ENCODE data around the gene ZNF24.

Gene ZNF24

DNA sequence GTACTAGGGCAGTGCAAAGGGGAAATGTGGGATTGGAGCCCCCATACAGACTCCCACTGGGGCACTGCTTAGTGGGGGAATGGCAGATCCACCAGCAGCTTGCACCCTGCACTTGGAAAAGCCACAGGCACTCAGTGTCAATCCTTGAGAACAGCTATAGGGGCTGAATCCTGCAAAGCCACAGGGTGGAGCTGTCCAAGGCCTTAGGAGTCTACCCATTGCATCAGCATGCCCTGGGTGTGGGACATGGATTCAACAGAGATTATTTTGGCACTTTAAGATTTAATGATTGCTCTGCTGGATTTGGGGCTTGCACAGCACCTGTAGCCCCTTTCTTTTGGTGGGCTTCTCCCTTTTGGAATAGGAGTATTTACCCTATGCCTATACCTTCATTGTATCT, 8.6 kb upstream of the ZNF24 start:
- no peak for DNase-seq (ENCODE audit: low spot score)

DNA sequence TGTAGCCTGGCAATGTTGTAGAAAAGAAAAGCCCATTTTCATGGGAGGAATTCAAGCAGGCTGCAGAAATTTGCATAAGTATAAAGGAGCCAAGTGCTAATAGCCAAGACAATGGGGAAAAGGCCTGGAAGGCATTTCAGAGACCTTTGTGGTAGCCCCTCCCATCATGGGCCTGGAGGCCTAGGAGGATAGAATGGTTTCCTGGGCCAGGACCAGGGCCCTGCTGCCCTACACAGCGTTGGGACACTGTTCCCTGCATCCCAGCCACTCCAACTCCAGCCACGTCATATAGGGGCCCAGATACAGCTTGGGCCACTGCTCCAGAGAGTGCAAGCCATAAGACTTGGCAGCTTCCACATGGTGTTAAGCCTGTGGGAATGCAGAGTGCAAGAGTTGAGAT, 8.1 kb upstream of the ZNF24 start:
- no peak for DNase-seq (ENCODE audit: low spot score)

DNA sequence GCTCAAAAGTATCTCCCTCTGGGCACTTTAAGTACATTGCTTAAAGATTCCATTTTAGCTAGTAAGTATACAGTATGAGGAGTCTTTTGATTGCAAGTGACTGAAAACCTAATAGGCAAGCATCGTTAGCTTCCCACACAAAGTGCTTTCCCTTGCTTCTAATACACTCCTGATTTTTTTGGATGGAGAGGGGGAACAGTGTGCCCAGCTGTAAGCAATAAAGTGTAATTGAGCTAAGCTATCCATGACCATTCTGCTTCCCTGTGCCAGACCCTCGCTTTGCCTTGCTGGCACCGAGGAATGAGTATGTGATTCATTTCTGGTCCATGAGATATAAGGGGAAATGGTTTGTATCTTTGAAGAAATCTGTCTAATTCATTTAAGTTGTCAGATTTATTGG, 3.8 kb upstream of the ZNF24 start:
- DNase-seq (ENCODE audit: low spot score) = no peak

DNA sequence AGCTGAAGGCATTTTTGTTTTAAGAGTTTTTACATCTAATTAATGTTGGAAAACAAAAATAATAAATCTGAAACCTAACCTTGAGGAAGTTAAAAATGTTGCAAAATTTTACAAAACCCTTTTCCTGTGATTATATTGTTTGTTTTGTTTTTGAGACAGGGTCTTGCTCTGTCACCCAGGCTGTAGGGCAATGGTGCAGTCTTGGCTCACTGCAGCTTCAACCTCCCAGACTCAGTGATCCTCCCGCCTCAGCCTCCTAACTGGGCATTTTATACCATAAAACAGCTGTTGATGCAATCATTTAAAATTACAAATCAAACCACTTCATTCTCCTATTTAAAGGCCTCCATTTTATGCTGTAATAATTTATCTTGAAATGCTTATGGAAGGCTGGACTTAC, 1.7 kb upstream of the ZNF24 start:
- DNase-seq (ENCODE audit: low spot score) = no peak

DNA sequence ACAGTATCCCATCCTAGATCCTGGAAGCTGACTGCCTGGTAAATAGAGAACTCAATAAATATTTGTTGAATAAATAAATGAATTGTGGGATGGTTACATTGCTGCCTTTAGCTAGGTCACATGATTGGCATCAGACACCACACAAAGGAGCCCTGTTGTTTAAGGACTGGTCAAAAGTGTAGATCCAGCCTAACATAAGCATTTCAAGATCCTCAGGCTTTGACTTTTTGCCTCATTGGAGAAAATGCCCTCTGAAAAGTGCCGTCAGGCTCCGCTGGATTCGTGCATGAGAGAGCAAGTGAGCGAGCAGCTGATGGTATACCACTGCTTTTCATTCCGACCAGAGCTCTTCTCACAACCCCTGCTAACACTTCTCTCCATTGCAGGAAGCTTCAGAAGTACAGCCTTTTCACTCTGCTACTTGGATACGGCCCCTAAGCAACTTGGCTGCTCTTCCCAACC, 1.3 kb upstream of the ZNF24 start:
- DNase-seq (ENCODE audit: low spot score) = no peak

DNA sequence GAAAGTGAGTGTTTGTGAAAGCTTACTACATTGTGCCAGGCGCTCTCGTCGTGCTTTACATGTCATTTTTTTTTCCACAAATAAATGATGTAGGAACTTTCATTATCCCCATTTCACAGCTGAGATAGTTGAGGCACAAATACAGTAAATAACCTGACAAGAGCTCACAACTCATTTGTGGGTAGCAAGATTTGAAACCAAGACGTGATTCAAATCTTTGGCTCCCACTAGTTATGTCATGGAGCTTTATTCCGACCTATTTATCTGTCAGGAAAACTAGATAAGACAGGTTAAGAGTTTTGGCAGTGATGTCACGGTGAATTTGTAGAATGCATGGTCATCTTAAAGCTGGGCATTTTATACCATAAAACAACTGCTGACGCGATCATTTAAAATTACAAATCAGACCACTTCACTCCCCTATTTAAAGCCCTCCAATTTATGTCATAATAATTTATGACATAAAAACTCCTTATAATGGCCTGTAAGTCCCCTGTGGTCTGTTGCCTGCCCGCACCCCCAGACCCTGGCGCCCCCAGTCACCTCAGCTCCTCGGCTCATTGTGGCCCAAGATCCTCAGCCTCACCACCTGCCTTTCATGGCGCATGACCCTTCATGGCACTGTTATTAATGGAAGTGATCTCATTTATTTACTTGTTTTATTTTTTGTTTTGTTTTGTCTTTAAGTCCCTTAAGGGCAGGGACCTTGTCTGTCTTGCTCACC, 678 bp upstream of the ZNF24 start:
- no peak for DNase-seq (ENCODE audit: low spot score)

DNA sequence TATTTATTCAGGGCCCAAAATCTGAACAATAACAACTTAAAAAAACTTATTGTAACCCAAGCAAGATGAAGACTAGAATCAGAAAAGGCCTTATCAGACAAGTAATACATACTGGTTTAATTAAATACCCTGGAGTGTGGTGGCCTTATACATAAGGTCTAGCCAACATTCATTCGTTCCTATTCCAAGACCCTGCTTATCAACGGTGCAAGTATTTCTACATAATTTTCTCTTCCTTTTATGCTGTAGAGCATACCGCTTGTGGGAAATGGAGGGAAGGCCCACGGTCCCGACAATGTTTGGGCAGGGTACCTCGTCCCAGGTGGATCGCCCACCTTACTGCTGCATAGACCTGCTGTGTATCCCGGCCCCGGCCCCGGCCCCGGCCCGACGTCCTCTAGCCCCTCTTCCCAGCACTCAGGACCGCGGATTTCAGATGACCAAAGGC, 708 bp downstream of the ZNF24 start:
- DNase-seq (ENCODE audit: low spot score) = no peak

DNA sequence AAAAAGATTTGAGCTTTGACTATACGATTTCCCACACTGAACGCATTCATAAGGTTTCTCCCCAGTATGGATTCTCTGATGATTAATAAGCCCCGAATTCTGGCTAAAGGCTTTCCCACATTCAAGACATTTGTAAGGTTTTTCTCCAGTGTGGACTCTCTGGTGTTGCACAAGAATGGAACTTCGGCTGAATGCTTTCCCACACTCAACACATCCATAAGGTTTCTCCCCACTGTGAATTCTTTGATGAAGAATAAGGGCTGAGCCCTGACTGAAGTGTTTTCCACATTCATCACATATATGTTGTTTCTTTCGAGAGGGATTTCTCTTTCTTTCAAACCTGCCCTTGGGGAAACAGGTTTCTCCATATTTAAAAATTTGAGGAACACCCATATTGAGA, 6.9 kb downstream of the ZNF24 start:
- DNase-seq (ENCODE audit: low spot score) = no peak

DNA sequence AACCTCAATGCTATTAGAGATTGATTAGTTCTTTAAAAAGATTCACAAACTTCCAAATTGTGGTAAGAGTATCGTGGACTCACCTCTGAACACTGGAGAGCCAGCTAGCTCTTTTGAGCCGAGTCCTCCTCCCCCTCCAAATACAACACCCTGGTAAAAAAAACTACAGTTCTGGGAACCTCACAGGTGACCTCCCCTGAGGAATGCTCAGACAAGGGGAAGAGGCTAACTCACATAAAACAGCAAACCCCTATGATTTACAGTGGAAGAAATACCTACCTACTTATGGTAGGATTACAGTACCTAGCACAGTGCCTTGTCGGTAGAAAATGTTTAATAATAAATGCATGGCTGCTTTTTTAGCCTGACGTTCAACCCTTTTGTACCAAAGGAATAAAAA, 8.4 kb downstream of the ZNF24 start:
- DNase-seq (ENCODE audit: low spot score) = no peak

DNA sequence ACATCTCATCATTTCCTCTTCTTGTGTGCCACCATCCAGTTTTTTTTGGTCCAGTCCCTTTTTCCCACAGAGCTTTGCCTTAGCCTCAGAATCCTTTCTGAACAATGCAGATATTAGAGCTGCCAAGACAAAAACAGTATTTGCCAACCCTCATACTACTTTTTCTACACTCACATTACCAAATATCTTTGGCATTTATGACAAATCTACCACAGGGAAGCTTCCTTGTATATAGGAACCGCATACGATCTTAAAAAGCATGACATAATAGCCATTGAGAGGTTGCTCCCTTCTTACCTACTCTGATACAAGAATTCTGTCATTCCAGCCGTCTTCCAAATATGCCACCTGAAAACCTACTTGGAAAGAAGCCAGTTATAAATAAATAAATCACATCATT, 9.4 kb downstream of the ZNF24 start:
- DNase-seq (ENCODE audit: low spot score) = no peak

DNA sequence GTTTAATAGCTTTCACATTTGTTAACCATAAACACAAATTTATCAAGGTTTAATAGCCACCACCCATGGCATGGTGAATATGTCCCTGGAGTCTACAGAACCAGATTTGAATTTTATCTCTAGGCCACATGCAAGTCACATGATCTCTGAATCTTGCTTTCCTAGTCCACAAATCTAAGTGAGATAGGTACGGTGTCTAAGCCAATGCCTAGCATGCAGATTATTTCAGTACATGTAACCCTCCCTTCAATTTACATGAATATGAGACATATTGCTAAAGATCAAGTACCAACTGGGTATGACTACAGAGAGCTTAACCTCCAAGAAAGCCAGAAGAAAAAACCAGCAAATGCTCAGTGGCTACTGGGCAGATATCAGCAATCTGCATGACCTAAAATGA, 10.0 kb downstream of the ZNF24 start:
- no peak for DNase-seq (ENCODE audit: low spot score)

DNA sequence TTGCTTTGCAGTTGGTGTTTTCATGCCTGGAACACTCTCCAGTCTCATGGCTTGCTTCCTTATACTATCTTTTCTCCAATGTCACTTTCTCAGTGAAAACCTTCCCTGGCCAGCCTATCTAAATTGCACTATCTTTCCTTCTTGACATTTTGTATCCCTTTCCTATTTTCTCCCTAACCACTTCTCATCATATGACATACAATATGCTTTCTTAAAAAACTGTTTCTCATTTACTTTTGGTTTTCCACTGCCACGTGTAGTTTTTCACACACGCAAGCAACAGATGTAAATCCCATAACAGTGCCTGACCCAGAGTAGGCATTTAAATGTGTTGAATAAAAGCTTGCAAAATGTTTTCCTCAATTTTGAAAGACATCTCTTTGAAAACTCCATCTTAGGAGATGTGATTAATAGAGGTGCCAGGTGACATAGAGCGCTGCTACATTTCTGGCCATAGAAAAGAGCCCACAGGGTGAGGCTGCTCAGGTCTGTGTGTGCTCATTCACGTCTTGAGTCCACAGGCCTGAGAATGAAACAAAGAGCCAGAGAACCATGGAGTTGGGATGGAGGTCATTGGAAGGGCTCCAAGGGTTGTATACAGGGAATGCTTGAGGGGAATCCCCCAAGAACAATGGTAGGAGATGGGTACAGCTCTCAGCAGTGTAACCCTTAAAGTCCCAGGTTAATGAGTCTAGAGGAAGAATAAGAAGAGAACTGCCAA, 12.7 kb downstream of the ZNF24 start:
- no peak for DNase-seq (ENCODE audit: low spot score)

DNA sequence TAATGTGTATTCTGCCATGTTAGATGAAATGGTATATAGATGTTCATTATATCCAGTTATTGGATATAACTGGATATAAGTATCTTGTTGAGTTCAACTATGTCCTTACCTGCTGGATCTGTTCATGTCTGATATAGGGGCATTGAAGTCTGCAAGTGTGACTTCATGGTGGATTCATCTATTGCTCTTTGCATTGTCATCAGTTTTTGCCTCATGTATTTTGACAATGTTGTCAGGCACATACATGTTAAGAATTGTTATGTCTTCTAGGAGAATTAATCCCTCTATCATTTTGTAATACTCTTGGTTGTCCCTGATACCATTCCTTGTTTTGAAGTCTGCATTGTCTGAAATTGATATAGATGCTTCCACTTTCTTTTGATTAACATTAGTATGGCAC, 15.4 kb downstream of the ZNF24 start:
- DNase-seq (ENCODE audit: low spot score) = no peak

DNA sequence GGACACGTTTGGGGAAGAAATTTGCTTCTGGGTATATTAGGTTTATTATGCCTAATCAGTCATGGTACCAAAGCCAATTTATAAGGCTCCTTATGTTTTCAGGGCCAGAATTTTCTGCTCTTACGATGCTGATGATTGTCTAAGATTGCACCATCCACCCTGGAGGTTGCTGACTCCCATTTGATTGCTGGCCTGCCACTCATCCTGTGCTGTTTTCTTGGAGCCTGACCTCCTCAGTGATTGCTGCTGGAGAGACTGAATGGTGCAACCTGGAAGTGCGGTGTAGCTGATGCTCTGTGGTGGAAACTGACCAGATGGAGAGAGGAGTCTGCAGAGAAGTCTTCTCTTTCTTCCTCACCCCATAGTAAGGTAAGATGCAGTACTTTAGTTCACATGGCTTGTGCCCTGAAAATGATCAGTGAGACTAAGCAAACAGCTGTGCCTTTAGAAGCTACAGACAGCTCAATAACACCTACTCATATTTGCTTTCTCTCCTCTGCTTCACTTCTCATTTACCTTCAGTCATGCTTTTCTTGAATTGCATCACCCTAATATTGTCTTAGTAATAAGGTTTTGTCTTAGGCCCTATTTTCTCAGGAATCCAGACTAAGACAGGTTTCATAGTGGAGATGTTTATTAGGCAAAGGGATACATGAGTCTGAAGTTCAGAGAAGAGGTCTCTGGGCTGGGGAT, 17.4 kb downstream of the ZNF24 start:
- DNase-seq (ENCODE audit: low spot score) = no peak

DNA sequence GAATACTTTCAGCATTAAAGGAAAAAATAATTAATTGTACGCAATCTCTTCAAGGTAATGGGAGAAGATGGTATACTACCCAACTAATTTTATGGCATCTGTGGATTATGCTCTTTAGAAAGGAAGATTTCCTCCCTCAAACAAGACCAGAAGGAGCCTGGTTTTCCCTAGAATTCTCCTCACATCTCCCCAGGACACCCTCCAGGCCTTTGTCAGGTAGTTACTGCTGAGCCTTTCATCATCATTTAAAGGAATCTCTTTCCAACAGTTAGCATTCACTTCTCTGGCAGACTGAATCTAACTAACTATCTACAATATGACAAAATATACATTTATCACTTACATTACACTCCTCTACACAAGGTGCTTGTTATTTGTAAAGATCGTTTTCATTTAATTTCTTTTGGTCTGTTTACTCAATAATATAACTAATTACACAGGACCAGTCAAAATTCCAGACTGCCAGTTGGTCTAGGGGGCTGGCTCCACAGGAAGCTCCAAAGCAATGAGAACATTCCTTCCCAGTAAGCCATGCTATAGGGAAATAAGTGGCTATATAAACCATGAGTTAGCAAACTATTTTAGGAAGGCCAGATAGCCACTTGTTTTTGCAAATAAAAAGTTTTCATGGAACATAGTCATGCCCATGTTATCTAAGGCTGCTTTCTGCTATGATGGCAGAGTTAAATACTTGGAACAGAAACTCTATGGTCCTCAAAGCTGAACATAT, 19.1 kb downstream of the ZNF24 start:
- DNase-seq (ENCODE audit: low spot score) = no peak

DNA sequence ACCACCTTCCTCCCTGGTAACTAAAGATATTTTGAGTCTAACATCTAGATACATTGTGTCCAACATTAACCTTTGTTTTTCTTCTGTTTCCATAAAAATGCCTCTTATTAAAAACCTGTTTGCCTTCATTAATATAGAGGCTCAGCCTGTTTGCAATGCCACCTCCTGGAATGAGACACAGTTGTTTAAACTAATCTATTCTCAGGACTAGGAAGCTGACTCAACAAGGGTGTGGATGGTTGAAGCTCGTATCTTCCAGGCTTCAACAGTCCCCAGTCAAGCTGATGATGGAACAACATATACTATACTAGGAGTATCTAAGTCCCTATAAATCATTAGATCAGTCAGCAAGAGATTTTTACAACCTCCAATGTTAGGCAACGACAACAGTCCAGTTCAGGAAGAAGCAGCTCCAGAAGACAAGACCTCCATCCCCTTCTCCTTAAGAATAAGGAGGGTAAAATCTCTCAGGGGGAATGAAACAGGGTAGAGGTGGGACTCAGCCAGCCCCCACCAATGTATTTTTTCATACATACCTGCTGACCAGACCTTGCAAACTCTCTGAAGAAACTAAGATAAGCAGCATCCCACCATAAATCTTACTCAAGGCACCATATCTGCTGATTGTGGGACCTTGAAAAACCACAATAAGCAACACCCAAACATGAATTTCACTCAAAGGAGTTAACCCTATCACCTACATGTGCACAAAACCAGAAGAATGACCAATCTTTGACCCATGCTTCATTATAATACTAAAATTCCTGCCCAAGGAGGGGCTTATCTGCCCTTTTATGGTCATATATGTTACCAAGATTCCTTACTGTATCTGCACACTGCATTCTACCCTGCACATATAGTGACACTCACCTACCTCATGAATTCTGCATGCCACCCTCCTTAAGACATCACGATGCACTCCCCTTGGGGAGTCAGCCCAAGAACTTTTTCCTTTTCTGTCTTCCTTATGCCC, 21.4 kb downstream of the ZNF24 start:
- no peak for DNase-seq (ENCODE audit: low spot score)

DNA sequence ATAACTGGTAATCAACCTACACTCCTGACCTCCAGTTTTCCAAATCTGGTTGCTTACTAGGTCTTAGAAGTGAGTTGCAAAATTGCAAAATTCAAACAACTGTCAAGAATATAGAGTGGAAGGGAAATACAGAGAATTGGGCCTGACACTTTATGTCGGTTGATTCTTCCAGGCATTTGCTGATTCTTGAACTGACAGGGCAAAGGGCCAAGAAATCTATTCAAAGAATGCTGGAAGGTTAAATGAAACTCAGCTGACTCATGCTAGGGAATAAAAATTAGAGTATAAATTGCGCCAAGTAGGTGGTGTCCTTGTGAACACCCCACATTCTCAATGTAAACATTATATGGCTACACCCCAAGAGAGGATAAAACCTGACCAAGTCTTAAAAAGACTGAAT, 32.7 kb downstream of the ZNF24 start:
- no peak for DNase-seq (ENCODE audit: low spot score)

DNA sequence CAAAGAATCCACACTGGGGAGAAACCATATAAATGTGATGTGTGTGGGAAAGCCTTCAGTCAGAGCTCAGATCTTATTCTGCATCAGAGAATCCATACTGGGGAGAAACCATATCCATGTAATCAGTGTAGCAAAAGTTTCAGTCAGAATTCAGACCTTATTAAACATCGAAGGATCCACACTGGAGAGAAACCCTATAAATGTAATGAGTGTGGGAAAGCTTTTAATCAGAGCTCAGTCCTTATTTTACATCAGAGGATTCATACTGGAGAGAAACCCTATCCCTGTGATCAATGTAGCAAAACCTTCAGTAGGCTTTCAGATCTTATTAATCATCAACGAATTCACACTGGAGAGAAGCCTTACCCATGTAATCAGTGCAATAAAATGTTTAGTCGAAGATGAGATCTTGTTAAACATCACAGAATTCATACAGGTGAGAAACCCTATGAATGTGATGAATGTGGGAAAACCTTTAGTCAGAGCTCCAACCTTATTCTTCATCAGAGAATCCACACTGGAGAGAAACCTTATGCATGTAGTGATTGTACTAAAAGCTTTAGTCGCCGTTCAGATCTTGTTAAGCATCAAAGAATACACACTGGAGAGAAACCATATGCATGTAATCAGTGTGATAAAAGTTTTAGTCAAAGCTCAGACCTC, 37.5 kb downstream of the ZNF24 start:
- DNase-seq (ENCODE audit: low spot score) = no peak

DNA sequence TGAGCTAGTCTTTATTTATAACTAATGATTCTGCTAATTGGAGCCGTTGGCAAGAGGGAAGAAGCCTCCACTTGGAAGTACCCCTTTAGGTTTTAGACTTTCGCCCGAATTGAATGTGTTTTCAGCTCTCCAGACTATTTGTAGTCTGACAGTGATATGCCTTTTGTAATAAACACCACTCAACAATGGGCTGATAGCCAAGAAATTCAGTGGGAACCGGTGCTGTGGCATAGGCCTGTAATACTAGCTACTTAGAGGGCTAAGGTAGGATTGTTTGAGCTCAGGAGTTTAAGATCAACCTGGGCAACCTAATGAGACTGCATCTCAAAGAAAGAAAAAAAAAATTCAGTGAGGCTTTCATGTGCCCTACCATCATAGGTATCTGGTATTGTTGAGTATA, 40.6 kb downstream of the ZNF24 start:
- DNase-seq (ENCODE audit: low spot score) = no peak

DNA sequence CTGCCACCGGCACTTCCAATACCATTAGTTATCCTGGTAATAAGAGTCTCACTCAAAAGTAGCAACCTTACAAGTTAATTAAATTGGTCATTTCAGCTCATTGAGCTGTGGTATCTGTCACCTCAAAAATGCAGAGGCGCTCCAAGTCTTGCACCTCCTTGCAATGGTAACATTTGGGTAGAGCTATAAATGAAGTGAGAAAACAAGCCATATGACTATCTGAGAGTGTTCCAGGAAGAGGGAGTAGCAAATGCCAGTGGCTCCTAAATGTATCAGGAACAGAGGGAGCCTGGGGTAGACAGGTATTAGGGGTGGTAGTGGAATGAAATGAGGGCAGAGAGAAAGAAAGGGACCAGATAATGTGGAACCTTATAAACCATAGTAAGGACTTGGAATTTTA, 48.2 kb downstream of the ZNF24 start:
- DNase-seq (ENCODE audit: low spot score) = no peak

DNA sequence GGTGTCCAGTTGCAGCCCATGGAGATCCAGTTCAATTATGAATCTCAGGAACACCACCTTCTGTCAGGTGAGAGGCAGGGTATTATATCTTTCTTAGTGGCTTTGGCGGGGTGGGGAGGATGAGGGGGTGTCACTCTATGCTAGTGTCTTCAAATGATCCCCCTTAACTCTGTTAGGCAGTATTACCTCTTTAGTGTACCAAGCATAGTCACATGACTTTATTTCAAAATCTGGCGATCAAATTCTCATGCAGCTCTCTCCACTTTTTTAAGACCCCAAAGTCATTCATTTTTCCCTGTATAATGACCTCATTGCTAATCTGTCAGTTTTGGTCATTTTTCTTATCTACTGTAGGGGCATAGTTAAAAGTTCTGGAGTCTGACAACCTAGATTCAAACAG, 53.1 kb downstream of the ZNF24 start:
- DNase-seq (ENCODE audit: low spot score) = no peak

Measured in CD4-positive, alpha-beta T cell treated with Interleukin-15 for 4 hours (primary cell).